ENCODE data around the gene ARSA.

Gene ARSA

DNA sequence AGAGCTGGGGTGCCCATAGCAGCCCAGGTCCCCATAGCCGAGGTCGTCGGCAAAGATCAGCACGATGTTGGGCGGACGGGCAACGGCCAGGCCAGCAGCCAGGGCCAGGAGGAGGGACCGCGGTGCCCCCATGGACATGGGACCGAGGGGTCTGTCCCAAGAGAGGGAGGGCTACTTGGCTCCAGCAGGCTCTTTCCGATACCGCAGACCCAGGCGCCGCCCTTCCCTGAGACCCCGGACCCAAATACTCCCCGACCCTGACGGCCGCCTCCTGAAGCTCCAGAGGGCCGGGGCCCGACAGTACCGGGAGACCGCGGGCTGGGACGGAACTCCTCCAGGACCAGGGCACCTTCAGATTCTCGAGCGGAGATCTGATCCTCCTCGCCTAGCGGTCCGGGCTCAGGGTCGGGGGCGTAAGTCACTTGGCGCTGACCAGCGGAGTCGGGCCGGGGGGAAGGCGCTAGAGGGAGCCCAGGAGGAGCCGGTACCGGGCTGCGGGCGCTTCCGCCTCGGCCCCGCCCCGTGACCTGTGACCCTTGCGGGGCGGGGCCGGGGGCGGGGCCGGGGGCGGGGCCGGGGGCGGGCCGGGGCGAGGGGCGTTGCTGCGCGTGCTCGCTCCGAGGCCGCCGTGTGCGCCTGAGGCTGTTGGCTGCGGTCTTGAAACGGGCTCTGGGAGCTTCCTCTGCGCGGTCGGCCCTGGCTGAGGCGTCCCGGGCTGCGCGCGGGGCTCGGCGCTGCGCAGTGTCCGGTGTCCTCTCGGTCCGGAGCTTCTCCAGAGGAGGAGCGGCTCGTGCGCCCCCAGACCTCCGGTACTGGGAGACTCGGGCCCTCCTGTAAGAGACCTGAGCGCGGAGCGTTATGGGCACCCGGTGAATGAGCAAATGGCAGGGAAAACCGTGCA, at the start of gene ARSA:
Gene ARSA (minus strand): TSS at position 511 of the 901 bp plus-strand sequence. CDS start 373 bp downstream, at position 138.
- H3K4me3 ChIP-seq (ENCODE audit: low read depth, low read length): peak within 1 kb of the TSS; percentile 93
- H2AFZ ChIP-seq (ENCODE audit: low read length, unreplicated experiment): peak within 1 kb of the TSS; percentile 68
- no peaks in the 10 kb centered on the region for H3K36me3 ChIP-seq (ENCODE audit: insufficient read depth, low read length)
- H3K27ac ChIP-seq (ENCODE audit: low read depth, low read length): no peak within 1 kb of the TSS
- H3K79me2 ChIP-seq (ENCODE audit: control insufficient read depth, insufficient read depth, low read length, unreplicated experiment): no peaks in the 10 kb centered on the region
- H3K27me3 ChIP-seq (ENCODE audit: insufficient read depth, low read length): no peaks in the 10 kb centered on the region
- no peaks in the 10 kb centered on the region for H3K4me1 ChIP-seq (ENCODE audit: control insufficient read depth, insufficient read depth, low read length, unreplicated experiment)

DNA sequence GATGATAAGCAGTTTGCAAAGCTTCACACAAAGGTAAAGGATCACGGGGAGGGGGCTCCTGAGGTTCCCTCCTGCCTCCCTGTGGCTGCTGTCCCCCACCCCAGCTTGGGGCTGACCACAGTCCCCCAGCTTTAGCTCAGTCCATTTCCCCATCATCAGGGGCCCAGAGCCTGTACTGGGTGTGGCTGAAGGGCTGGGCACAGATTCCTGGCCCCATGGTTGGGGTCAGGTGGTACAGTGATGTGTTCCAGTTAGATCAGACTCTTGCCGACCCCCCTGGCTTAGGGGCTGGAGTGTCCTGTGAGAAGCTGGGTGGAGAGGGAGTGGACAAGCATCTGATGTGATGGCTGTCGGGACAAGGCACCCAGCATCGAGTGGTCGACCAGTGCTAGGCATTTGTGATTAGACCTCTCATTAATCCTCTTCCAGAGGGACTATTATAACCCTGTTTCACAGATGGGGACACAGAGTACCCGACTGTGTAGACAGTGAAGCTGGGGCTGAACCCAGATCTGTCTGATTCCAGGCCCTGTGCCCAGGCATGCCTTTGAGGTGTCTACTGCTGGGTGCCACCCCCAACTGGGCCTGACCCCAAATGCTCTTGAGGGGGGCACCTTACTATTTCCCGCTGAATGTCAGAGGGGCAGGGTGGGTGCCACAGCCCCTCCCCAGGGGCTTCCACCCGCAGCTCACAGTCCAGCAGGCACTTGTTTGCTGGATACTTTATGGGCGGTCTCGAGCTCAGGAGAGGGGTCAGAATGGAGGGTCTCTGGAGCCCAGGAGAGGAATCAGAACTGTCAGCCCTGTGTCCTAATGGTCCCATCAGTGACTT, 48.9 kb upstream of the ARSA start:
- Histone ChIP-seq H3K36me3 (ENCODE audit: insufficient read depth, low read length) (no peaks in the 10 kb centered on the region), H3K27ac (ENCODE audit: low read depth, low read length) (no peak overlapping the region), H3K4me3 (ENCODE audit: low read depth, low read length) (no peak overlapping the region), H2AFZ (ENCODE audit: low read length, unreplicated experiment) (no peak overlapping the region), H3K27me3 (ENCODE audit: insufficient read depth, low read length) (peaks cover 3% of the 10 kb centered on the region; the same call in 1 of the 2 replicates), H3K79me2 (ENCODE audit: control insufficient read depth, insufficient read depth, low read length, unreplicated experiment) (no peaks in the 10 kb centered on the region), H3K4me1 (ENCODE audit: control insufficient read depth, insufficient read depth, low read length, unreplicated experiment) (no peaks in the 10 kb centered on the region)

DNA sequence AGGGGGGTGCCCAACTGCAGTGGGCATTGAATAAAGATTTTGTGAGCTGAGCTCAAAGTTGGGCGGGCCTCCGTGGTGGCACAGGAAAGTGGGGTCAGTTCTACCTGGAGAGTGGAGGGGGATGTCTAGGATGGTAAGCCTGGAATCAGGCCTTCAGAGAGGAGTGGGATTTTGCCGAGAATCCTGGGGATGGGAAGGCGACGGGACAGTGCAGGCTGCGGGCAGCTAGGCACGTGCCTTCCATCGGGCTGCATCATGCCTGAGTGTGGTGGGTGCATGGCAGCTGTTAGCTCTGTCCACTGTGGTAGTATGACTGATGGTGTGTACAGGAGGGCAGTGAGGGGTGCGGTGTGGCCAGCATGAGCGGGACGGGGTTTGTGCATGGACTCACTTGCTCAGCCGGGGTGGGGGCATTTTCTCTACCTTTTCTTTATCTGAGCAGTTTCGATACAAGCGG, 48.3 kb upstream of the ARSA start:
- Histone ChIP-seq H3K27ac (ENCODE audit: low read depth, low read length) (no peak overlapping the region), H3K4me1 (ENCODE audit: control insufficient read depth, insufficient read depth, low read length, unreplicated experiment) (no peaks in the 10 kb centered on the region), H3K27me3 (ENCODE audit: insufficient read depth, low read length) (peaks cover 3% of the 10 kb centered on the region; the same call in 1 of the 2 replicates), H3K36me3 (ENCODE audit: insufficient read depth, low read length) (no peaks in the 10 kb centered on the region), H2AFZ (ENCODE audit: low read length, unreplicated experiment) (no peak overlapping the region), H3K79me2 (ENCODE audit: control insufficient read depth, insufficient read depth, low read length, unreplicated experiment) (no peaks in the 10 kb centered on the region), H3K4me3 (ENCODE audit: low read depth, low read length) (no peak overlapping the region)

DNA sequence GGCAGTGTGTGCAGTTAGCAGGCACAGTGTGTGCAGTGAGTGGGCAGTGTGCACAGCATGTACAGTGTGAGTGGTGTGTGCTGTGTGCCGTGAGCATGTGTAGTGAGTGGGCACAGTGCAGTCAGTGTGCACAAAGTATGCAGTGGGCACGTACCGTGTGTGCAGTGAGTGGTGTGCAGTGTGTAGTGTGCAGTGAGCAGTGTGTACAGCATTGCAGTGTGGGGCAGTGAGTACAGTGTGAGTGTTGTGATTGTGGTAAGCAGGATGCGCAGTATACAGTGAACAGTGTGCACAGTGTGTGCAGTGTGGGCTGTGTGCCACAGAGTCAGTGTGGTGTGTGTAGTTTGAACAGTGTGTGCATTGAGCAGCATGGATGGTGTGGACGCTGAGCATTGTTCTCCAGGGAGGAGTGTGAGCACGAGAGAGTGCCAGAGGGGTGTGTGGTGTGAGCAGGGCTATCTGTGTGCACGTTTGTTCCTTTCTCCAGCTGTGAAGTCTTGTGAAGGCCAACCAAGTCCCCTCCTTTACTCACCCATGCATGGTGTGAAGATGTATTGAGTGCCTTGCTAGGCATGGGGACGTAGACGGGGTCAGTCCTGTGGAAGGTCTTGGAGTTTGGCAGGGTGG, 47.7 kb upstream of the ARSA start:
- peak overlapping the region; percentile 71 for H3K4me3 ChIP-seq (ENCODE audit: low read depth, low read length)
- no peaks in the 10 kb centered on the region for H3K79me2 ChIP-seq (ENCODE audit: control insufficient read depth, insufficient read depth, low read length, unreplicated experiment)
- no peak overlapping the region for H3K27ac ChIP-seq (ENCODE audit: low read depth, low read length)
- no peak overlapping the region for H2AFZ ChIP-seq (ENCODE audit: low read length, unreplicated experiment)
- H3K27me3 ChIP-seq (ENCODE audit: insufficient read depth, low read length): peaks cover 3% of the 10 kb centered on the region; the same call in 1 of the 2 replicates
- no peaks in the 10 kb centered on the region for H3K4me1 ChIP-seq (ENCODE audit: control insufficient read depth, insufficient read depth, low read length, unreplicated experiment)
- H3K36me3 ChIP-seq (ENCODE audit: insufficient read depth, low read length): no peaks in the 10 kb centered on the region

DNA sequence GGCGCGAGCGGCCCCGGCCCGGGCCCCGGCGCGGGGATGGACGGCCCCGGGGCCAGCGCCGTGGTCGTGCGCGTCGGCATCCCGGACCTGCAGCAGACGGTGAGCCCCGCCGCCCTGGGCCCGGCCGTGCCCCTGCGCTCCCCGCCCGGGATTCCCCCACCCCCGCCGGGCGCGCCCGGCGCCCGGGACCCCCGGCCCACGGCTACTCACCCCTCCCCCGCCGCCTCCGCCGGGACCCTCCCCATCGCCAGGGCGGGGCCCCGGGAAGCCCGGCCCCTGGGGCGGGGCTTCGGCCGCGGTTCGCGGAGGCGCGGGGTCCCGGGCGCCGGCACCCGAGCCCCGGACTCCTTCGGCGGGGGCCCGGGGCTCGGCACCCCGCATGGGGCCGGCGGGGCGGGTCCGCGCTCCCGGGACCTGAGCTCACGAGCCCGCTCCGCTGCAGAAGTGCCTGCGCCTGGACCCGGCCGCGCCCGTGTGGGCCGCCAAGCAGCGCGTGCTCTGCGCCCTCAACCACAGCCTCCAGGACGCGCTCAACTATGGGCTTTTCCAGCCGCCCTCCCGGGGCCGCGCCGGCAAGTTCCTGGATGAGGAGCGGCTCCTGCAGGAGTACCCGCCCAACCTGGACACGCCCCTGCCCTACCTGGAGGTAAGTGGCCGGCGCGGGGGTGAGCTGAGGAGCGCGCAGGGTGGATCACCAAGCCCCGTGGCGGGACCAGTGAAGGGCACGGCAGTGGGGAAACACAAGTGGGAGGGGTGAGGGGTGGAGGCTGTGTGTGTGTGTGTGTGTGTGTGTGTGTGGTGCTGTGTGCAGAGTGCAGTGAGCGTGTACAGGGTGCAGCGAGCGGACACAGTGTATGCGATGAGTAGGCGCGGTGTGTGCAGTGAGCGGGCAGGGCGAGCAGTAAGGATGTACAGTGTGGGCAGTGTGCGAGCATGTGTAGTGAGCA, 46.9 kb upstream of the ARSA start:
- Histone ChIP-seq H3K4me1 (ENCODE audit: control insufficient read depth, insufficient read depth, low read length, unreplicated experiment) (no peaks in the 10 kb centered on the region), H3K79me2 (ENCODE audit: control insufficient read depth, insufficient read depth, low read length, unreplicated experiment) (no peaks in the 10 kb centered on the region), H3K4me3 (ENCODE audit: low read depth, low read length) (peak overlapping the region; percentile 71), H3K27me3 (ENCODE audit: insufficient read depth, low read length) (peaks cover 3% of the 10 kb centered on the region; the same call in 1 of the 2 replicates), H2AFZ (ENCODE audit: low read length, unreplicated experiment) (no peak overlapping the region), H3K36me3 (ENCODE audit: insufficient read depth, low read length) (no peaks in the 10 kb centered on the region), H3K27ac (ENCODE audit: low read depth, low read length) (no peak overlapping the region)

DNA sequence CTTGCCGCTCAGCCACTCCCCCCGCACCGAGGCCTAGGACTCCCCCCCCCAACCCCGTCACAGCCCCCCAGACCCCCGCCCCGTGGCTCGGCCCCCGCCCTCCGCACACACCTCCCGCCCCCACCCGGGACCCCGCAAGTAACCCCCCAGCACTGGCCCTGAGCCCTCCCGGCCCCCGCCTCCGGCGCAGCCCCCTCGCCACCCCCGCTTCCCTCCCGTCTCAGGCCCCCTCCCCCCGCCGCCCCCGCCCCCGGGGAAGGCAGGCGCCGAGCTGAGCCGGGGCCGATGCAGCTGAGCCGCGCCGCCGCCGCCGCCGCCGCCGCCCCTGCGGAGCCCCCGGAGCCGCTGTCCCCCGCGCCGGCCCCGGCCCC, 46.2 kb upstream of the ARSA start:
- H3K79me2 ChIP-seq (ENCODE audit: control insufficient read depth, insufficient read depth, low read length, unreplicated experiment): no peaks in the 10 kb centered on the region
- H3K36me3 ChIP-seq (ENCODE audit: insufficient read depth, low read length): no peaks in the 10 kb centered on the region
- H3K4me3 ChIP-seq (ENCODE audit: low read depth, low read length): no peak overlapping the region
- peaks cover 3% of the 10 kb centered on the region; the same call in 1 of the 2 replicates for H3K27me3 ChIP-seq (ENCODE audit: insufficient read depth, low read length)
- no peak overlapping the region for H2AFZ ChIP-seq (ENCODE audit: low read length, unreplicated experiment)
- no peak overlapping the region for H3K27ac ChIP-seq (ENCODE audit: low read depth, low read length)
- no peaks in the 10 kb centered on the region for H3K4me1 ChIP-seq (ENCODE audit: control insufficient read depth, insufficient read depth, low read length, unreplicated experiment)

DNA sequence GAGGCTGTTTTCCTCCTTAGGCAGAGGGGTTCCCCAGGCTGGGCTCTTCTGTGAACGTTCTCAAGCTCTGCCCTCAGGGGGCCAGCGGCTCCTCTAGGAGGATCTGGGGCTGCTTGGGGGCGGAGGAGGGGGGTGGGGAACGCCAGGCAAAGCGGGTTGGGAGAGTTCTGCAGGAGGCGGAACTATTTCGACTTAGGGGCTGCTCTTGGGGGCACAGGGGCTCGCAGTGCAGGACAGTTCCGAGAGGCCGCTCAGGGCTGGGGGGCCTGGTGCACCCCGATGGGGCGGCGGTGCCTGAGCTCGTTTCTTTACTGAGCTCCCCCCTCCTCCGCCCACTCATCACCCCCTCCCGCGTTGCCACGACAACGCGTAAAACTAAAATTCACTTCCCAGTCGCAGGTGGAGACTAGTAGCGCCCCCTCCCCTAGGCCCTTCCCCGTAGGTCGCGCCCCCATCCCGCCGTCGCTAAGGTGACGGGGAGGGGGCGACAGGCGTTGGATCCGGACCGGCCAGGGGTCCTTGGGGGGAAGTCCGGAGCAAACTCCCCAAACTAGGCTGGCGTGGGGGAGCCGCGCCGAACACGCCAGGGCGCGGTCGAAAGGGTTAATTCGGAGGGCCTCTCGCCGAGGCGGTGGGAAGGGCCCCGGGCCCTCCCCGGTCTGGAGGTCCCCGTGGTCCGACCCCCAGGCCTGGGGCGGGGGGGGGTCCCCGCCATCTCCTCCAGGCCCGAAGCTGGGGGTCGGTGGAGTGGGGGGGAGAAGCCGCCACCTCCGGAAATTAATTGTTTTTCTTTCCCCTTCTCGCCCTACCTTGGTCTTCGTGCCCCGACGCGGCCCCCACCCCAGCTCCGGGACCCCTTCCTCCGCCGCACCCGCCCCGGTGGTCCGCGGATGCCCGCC, 45.5 kb upstream of the ARSA start:
- no peak overlapping the region for H2AFZ ChIP-seq (ENCODE audit: low read length, unreplicated experiment)
- peaks cover 3% of the 10 kb centered on the region; the same call in 1 of the 2 replicates for H3K27me3 ChIP-seq (ENCODE audit: insufficient read depth, low read length)
- H3K4me1 ChIP-seq (ENCODE audit: control insufficient read depth, insufficient read depth, low read length, unreplicated experiment): no peaks in the 10 kb centered on the region
- no peaks in the 10 kb centered on the region for H3K79me2 ChIP-seq (ENCODE audit: control insufficient read depth, insufficient read depth, low read length, unreplicated experiment)
- no peak overlapping the region for H3K27ac ChIP-seq (ENCODE audit: low read depth, low read length)
- H3K36me3 ChIP-seq (ENCODE audit: insufficient read depth, low read length): no peaks in the 10 kb centered on the region
- peak overlapping the region; percentile 63 for H3K4me3 ChIP-seq (ENCODE audit: low read depth, low read length)

DNA sequence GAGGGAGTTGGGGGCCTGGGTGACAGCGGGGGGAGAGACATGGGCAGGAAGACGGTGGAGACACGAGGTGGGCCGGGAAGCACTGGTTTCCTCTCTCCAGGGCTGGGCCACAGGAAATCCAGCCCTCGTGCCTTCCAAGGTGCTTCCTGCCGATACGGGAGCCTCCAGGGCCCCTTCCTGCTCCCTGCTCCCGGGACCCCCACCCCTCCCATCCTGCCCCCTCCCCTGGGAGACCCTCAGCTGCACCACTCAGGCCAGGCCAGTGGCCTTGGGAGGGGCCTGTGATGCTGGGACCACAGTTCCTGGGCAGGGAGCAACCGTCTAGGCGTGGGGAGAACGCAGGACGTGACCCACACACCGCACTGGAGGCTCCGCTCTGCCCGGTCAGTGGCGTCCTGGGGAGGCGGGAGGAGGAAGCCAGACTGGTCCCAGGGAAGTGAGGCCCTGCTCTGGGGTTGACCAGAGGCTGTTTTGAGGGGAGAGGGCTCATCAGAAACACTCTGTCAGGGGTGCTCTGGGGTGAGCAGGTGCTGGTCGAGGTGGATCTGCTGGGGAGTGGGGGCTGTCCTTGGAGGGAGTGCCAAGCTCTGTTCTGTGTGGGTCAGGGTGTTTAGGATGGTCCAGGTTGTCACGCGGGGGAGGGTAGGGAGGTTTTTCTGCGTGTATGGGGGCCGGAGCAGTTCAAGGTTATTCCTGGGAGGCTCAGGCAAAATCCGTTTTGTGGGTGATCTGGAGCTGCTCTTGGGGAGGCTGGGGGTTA, 44.7 kb upstream of the ARSA start, which contains the start of gene SHANK3:
Gene SHANK3 (plus strand): TSS at position 353 of the 760 bp plus-strand sequence.
- Histone ChIP-seq H3K27ac (ENCODE audit: low read depth, low read length) (no peak within 1 kb of the TSS), H3K4me3 (ENCODE audit: low read depth, low read length) (peak within 1 kb of the TSS; percentile 63)

More for the DNA sequence above, 44.7 kb upstream of the ARSA start, which contains the start of gene SHANK3:
- Histone ChIP-seq H2AFZ (ENCODE audit: low read length, unreplicated experiment) (no peak within 1 kb of the TSS), H3K4me1 (ENCODE audit: control insufficient read depth, insufficient read depth, low read length, unreplicated experiment) (no peaks in the 10 kb centered on the region), H3K36me3 (ENCODE audit: insufficient read depth, low read length) (no peaks in the 10 kb centered on the region), H3K79me2 (ENCODE audit: control insufficient read depth, insufficient read depth, low read length, unreplicated experiment) (no peaks in the 10 kb centered on the region), H3K27me3 (ENCODE audit: insufficient read depth, low read length) (peaks cover 3% of the 10 kb centered on the region; the same call in 1 of the 2 replicates)

Data from ACC112 (cell line).